Activated CD4-positive, alpha-beta T cell treated with anti-CD3 and anti-CD28 coated beads, Interleukin-2, amount 10 ng/mL, durations not matched to agents 7 days and 5 days (primary cell): Measurements from ENCODE around the gene HYDIN. TPM values are rescaled to one million over a fixed set of nuclear protein-coding genes. Genes with fewer than 3 reads are reported as not detected.

Experiments used
- CTCF ChIA-PET: fragments of 350-600 bp; sonication (Branson Sonifier 250); formaldehyde crosslinking; loops from one replicate; lab custom pipeline; 2021; ENCODE audit warnings: antibody characterized with exemption; lab: Charles Lee
- POLR2A ChIA-PET: fragments of 350-600 bp; sonication (Branson Sonifier 250); formaldehyde crosslinking; loops from one replicate; lab custom pipeline; 2021; ENCODE audit warnings: antibody characterized with exemption; lab: Charles Lee
- DNase-seq: peaks from one replicate; pipeline ENCODE4 v3.0.0-alpha.2; 2020
- H3K27ac Mint-ChIP-seq: one replicate; pipeline ENCODE4 v1.8.0; 2021; ENCODE audit warnings: mild to moderate bottlenecking, moderate library complexity, mixed read lengths
- H3K27me3 Mint-ChIP-seq: one replicate; pipeline ENCODE4 v1.8.0; 2021; ENCODE audit warnings: mixed read lengths
- H3K36me3 Mint-ChIP-seq: one replicate; pipeline ENCODE4 v1.8.0; 2021; ENCODE audit warnings: low read depth, mixed read lengths
- H3K4me1 Mint-ChIP-seq: one replicate; pipeline ENCODE4 v1.8.0; 2021; ENCODE audit warnings: mixed read lengths
- H3K4me3 Mint-ChIP-seq: one replicate; pipeline ENCODE4 v1.8.0; 2021; ENCODE audit warnings: mild to moderate bottlenecking, moderate library complexity, mixed read lengths
- H3K9me3 Mint-ChIP-seq: one replicate; pipeline ENCODE4 v1.8.0; 2021; ENCODE audit warnings: mixed read lengths
- total RNA-seq, 2 experiments: library from RNA; stranded (reverse); gene quantifications; one replicate each; pipeline ENCODE4 v1.2.3, GENCODE V29; 2021

HYDIN gene
- total RNA-seq, 2 experiments from 2014 or later = not detected

DNA sequence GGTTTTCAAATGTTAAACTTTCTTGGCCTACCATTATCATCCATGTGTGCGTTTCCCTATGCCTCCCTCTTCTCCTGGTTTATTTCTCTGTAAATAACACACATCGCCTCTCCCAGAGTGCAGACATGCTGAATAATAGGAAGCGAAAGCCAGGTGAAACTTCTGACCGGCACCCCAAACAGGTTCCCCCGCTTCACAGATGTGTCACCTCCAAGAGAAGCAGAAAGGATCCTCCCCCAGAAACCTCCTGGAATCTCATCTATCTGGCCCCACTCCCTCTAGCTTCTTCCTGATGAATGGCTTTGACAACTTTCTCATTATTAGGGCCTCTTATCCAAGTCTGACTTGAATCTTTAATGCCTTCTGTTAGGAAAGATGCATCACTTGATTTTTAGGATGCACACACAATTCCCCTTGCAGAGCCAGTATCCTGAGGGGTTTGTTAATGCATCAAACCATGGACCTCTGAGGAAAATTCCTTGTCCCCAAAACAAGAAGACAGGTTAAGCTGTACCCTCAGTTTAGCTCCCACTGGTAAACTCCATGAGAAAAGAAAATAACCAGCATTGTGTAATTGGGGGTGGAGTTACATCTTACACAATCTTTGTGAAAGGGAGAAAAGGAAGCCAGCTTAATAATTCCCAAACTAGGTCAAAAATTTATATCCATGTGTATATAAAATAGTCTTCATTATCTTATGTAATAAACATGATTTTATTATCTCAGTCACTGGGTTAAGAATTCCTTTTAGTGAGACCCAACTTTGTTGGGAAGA, 20.1 kb upstream of the HYDIN start:
- Mint-ChIP-seq H3K4me3 (no peak overlapping the region), H3K36me3 (no peaks in the 10 kb centered on the region), H3K9me3 (no peaks in the 10 kb centered on the region), H3K27ac (no peak overlapping the region), H3K27me3 (peaks cover 2% of the 10 kb centered on the region), H3K4me1 (no peaks in the 10 kb centered on the region)
- POLR2A ChIA-PET = no interaction called here
- DNase-seq = no peak
- CTCF ChIA-PET = no interaction called here

DNA sequence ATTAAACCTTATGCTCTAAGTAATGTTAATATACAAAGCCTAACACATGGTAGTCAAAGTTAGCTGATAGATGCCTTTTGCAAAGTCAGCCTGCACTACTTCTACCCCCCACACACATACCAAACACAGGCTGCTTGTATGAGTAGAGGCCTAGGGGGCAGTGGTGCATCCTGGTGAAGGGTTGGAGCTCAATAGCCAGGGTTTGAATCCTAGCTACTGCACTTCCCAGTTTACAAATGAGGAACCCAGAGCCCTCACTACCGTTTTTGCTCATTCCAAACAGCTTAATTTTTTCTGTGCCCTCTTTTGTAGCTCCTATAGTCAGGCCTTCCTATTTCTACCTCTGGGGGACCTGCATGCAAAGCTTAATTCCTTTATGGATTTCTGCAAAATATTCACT, 18.9 kb upstream of the HYDIN start:
- no peaks in the 10 kb centered on the region for H3K9me3 Mint-ChIP-seq
- ChIA-PET CTCF (no interaction called here), POLR2A (no interaction called here)
- no peaks in the 10 kb centered on the region for H3K4me1 Mint-ChIP-seq
- H3K27ac Mint-ChIP-seq = no peak overlapping the region
- H3K4me3 Mint-ChIP-seq = no peak overlapping the region
- DNase-seq = no peak
- H3K27me3 Mint-ChIP-seq = peaks cover 2% of the 10 kb centered on the region
- H3K36me3 Mint-ChIP-seq = no peaks in the 10 kb centered on the region

GRCh38 chr16:71247478-71247877, 17.0 kb upstream of the HYDIN start:
- POLR2A ChIA-PET = no interaction called here

GRCh38 chr16:71246309-71246708, 15.8 kb upstream of the HYDIN start:
- CTCF ChIA-PET = no interaction called here

More at GRCh38 chr16:71247478-71247877, 17.0 kb upstream of the HYDIN start:
- CTCF ChIA-PET = no interaction called here
- DNase-seq = no peak
- Mint-ChIP-seq H3K27me3 (peaks cover 2% of the 10 kb centered on the region), H3K27ac (no peak overlapping the region), H3K4me3 (no peak overlapping the region), H3K4me1 (no peaks in the 10 kb centered on the region), H3K36me3 (no peaks in the 10 kb centered on the region), H3K9me3 (no peaks in the 10 kb centered on the region)

GRCh38 chr16:71244521-71244920, 14.0 kb upstream of the HYDIN start:
- Mint-ChIP-seq H3K36me3 (no peaks in the 10 kb centered on the region), H3K27ac (no peak overlapping the region), H3K27me3 (peaks cover 4% of the 10 kb centered on the region), H3K4me1 (no peaks in the 10 kb centered on the region), H3K9me3 (no peaks in the 10 kb centered on the region), H3K4me3 (no peak overlapping the region)
- ChIA-PET POLR2A (no interaction called here), CTCF (no interaction called here)
- DNase-seq = no peak

More at GRCh38 chr16:71246309-71246708, 15.8 kb upstream of the HYDIN start:
- Mint-ChIP-seq H3K27ac (no peak overlapping the region), H3K4me1 (no peaks in the 10 kb centered on the region), H3K9me3 (no peaks in the 10 kb centered on the region), H3K4me3 (no peak overlapping the region), H3K36me3 (no peaks in the 10 kb centered on the region), H3K27me3 (peaks cover 2% of the 10 kb centered on the region)
- DNase-seq = no peak
- POLR2A ChIA-PET = no interaction called here

- Mint-ChIP-seq H3K4me3 (no peak overlapping the region), H3K36me3 (no peaks in the 10 kb centered on the region), H3K27ac (no peak overlapping the region), H3K4me1 (no peaks in the 10 kb centered on the region), H3K9me3 (no peaks in the 10 kb centered on the region), H3K27me3 (peaks cover 4% of the 10 kb centered on the region)
- ChIA-PET POLR2A (no interaction called here), CTCF (no interaction called here)
- DNase-seq = no peak
Measured at GRCh38 chr16:71242601-71243000, 12.1 kb upstream of the HYDIN start.

- no peak overlapping the region for H3K27ac Mint-ChIP-seq
- no peak overlapping the region for H3K4me3 Mint-ChIP-seq
- H3K9me3 Mint-ChIP-seq = no peaks in the 10 kb centered on the region
- H3K27me3 Mint-ChIP-seq = peaks cover 4% of the 10 kb centered on the region
- no peaks in the 10 kb centered on the region for H3K36me3 Mint-ChIP-seq
- no peaks in the 10 kb centered on the region for H3K4me1 Mint-ChIP-seq
- ChIA-PET POLR2A (no interaction called here), CTCF (no interaction called here)
- no peak for DNase-seq
Measured at GRCh38 chr16:71242036-71242435, 11.5 kb upstream of the HYDIN start.

DNA sequence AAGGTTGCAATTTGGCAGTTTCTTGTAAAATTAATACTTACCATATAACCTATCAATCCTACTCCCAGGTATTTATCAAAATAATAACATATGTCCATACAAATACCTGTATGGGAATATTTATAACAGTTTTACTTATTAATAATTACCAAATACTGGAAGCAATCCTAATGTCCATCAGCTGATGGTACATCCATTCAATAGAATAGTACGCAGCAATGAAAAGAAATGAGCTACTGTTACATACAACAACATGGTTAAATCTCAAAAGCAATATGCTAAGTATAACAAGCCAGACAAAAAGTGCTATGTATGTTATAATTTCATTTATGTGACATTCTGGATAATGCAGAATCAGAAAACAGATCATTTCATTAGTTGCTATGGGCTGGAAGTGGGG, 1.2 kb downstream of the HYDIN start:
- Mint-ChIP-seq H3K36me3 (no peaks in the 10 kb centered on the region), H3K4me1 (no peaks in the 10 kb centered on the region), H3K9me3 (peaks cover 26% of the 10 kb centered on the region), H3K27me3 (peaks cover 20% of the 10 kb centered on the region), H3K27ac (no peak overlapping the region), H3K4me3 (no peak overlapping the region)
- DNase-seq = no peak
- CTCF ChIA-PET = no interaction called here
- POLR2A ChIA-PET = no interaction called here

- no peaks in the 10 kb centered on the region for H3K4me1 Mint-ChIP-seq
- H3K27ac Mint-ChIP-seq = no peak overlapping the region
- H3K4me3 Mint-ChIP-seq = no peak overlapping the region
- H3K36me3 Mint-ChIP-seq = no peaks in the 10 kb centered on the region
- CTCF ChIA-PET = interaction anchor here (0.6 kb wide), 1 partner anchor 11 kb away, joined by 4 read pairs; no protein-coding TSS in a partner anchor
- H3K9me3 Mint-ChIP-seq = peaks cover 30% of the 10 kb centered on the region
- POLR2A ChIA-PET = no interaction called here
- no peak for DNase-seq
- peaks cover 18% of the 10 kb centered on the region for H3K27me3 Mint-ChIP-seq
Measured at GRCh38 chr16:71226229-71227141, 4.0 kb downstream of the HYDIN start.

GRCh38 chr16:71225145-71225544, 5.4 kb downstream of the HYDIN start:
- H3K9me3 Mint-ChIP-seq = peaks cover 30% of the 10 kb centered on the region
- CTCF ChIA-PET = no interaction called here

GRCh38 chr16:71218306-71218963, 12.1 kb downstream of the HYDIN start:
- Mint-ChIP-seq H3K27ac (no peak overlapping the region), H3K4me1 (no peaks in the 10 kb centered on the region), H3K9me3 (peaks cover 2% of the 10 kb centered on the region), H3K27me3 (peaks cover 13% of the 10 kb centered on the region), H3K36me3 (no peaks in the 10 kb centered on the region), H3K4me3 (no peak overlapping the region)
- ChIA-PET CTCF (no interaction called here), POLR2A (no interaction called here)
- DNase-seq = no peak

More at GRCh38 chr16:71225145-71225544, 5.4 kb downstream of the HYDIN start:
- H3K4me3 Mint-ChIP-seq = no peak overlapping the region
- no peaks in the 10 kb centered on the region for H3K36me3 Mint-ChIP-seq
- POLR2A ChIA-PET = no interaction called here
- peaks cover 6% of the 10 kb centered on the region for H3K27me3 Mint-ChIP-seq
- no peak for DNase-seq
- H3K4me1 Mint-ChIP-seq = no peaks in the 10 kb centered on the region
- H3K27ac Mint-ChIP-seq = no peak overlapping the region

- H3K27me3 Mint-ChIP-seq = peaks cover 16% of the 10 kb centered on the region
- no peak overlapping the region for H3K4me3 Mint-ChIP-seq
- H3K36me3 Mint-ChIP-seq = no peaks in the 10 kb centered on the region
- DNase-seq = no peak
- H3K27ac Mint-ChIP-seq = no peak overlapping the region
- H3K9me3 Mint-ChIP-seq = peaks cover 2% of the 10 kb centered on the region
- H3K4me1 Mint-ChIP-seq = no peaks in the 10 kb centered on the region
- ChIA-PET POLR2A (no interaction called here), CTCF (no interaction called here)
Measured at GRCh38 chr16:71217506-71217905, 13.0 kb downstream of the HYDIN start.

DNA sequence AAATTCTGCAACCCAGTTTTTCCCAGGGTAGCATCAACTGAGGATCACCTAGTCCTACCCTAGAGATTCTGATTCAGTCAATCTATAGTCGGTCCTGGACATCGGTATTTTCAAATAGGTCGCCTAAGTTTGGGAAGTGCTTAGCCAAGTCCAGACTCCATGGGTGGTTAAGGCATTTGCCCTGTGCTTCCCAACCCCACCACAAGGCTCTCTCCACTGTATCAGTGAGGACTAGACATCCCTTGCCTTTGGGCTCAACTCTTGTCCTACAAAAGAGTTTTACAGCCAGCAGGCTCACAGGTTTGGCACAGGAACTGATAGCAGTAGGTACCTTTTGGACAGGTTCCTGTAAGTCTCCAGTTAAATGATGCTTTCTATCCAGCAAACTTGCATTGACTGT, 13.8 kb downstream of the HYDIN start:
- Mint-ChIP-seq H3K4me3 (no peak overlapping the region), H3K9me3 (no peaks in the 10 kb centered on the region), H3K36me3 (no peaks in the 10 kb centered on the region), H3K27ac (no peak overlapping the region), H3K4me1 (no peaks in the 10 kb centered on the region), H3K27me3 (peaks cover 16% of the 10 kb centered on the region)
- ChIA-PET POLR2A (no interaction called here), CTCF (no interaction called here)
- no peak for DNase-seq
